GM19468 (cell line): Measurements from ENCODE around the gene RNF182.

Experiments used
- ATAC-seq: cut with Tn5 transposase; IDR thresholded peaks from one replicate; pipeline ENCODE4 v1.9.1; 2021; ENCODE audit warnings: mild to moderate bottlenecking, moderate library complexity, moderate number of reproducible peaks; ENCODE audit not compliant: unreplicated experiment; ENCODE audit errors: extremely low read depth

RNF182 gene

GRCh38 chr6:14023855-14024254 is 99.1 kb downstream of the RNF182 start:
- ATAC-seq: no peak

- ATAC-seq: no peak
Observed at GRCh38 chr6:14025160-14025559, 100.4 kb downstream of the RNF182 start.

- ATAC-seq: no peak
Observed at GRCh38 chr6:14026831-14027539, 102.2 kb downstream of the RNF182 start.

- ATAC-seq: no peak
Observed at GRCh38 chr6:14028631-14029030, 103.9 kb downstream of the RNF182 start.

- no peak for ATAC-seq
Observed at GRCh38 chr6:14029605-14030004, 104.9 kb downstream of the RNF182 start.
